ENCODE results near the gene CSMD2.

CSMD2 gene

GRCh38 chr1:33660956-33661355, 504.1 kb downstream of the CSMD2 start:
- DNase-seq: no peak

GRCh38 chr1:33660244-33660643, 504.8 kb downstream of the CSMD2 start:
- DNase-seq: no peak

- DNase-seq: no peak
Measured at GRCh38 chr1:33659641-33660040, 505.4 kb downstream of the CSMD2 start.

- DNase-seq: no peak
Measured at GRCh38 chr1:33657833-33658232, 507.2 kb downstream of the CSMD2 start.

- no peak for DNase-seq
Measured at GRCh38 chr1:33656467-33657005, 508.5 kb downstream of the CSMD2 start.

- no peak for DNase-seq
Measured at GRCh38 chr1:33655496-33655895, 509.5 kb downstream of the CSMD2 start.

- no peak for DNase-seq
Measured at GRCh38 chr1:33654267-33654834, 510.7 kb downstream of the CSMD2 start.

- DNase-seq: no peak
Measured at GRCh38 chr1:33653226-33653625, 511.8 kb downstream of the CSMD2 start.

GRCh38 chr1:33650708-33651107, 514.3 kb downstream of the CSMD2 start:
- DNase-seq: no peak

- DNase-seq: no peak
Measured at GRCh38 chr1:33649759-33650158, 515.3 kb downstream of the CSMD2 start.

- DNase-seq: no peak
Measured at GRCh38 chr1:33643216-33643615, 521.8 kb downstream of the CSMD2 start.

GRCh38 chr1:33641104-33641830, 523.8 kb downstream of the CSMD2 start:
- no peak for DNase-seq

GRCh38 chr1:33640114-33640660, 524.8 kb downstream of the CSMD2 start:
- no peak for DNase-seq

GRCh38 chr1:33637846-33638440, 527.1 kb downstream of the CSMD2 start:
- DNase-seq: no peak

- DNase-seq: no peak
Measured at GRCh38 chr1:33636209-33636608, 528.8 kb downstream of the CSMD2 start.

- no peak for DNase-seq
Measured at GRCh38 chr1:33635336-33636012, 529.6 kb downstream of the CSMD2 start.

- no peak for DNase-seq
Measured at GRCh38 chr1:33634806-33635205, 530.2 kb downstream of the CSMD2 start.

- no peak for DNase-seq
Measured at GRCh38 chr1:33634143-33634542, 530.9 kb downstream of the CSMD2 start.

GRCh38 chr1:33633019-33633801, 531.8 kb downstream of the CSMD2 start:
- DNase-seq: no peak

GRCh38 chr1:33630686-33631085, 534.3 kb downstream of the CSMD2 start:
- no peak for DNase-seq

- no peak for DNase-seq
Measured at GRCh38 chr1:33626801-33627200, 538.2 kb downstream of the CSMD2 start.
